Liver (tissue), 9 donors: ENCODE data around the gene ODF2. TPM values are rescaled to one million over a fixed set of nuclear protein-coding genes. Genes with fewer than 3 reads are reported as not detected.

Experiments
- DNase-seq: peaks from one replicate; pipeline ENCODE4 v3.0.0-alpha.2; 2017; ENCODE audit warnings: low spot score
- H3K27ac ChIP-seq, 2 donors: one replicate each; pipeline ENCODE4 v1.7.0; 2013; ENCODE audit warnings: inconsistent platforms in 2 of 2, low read length in 2 of 2, control low read depth in 1 of 2, low read depth in 1 of 2, mild to moderate bottlenecking in 1 of 2
- H3K27me3 ChIP-seq, 4 donors: one replicate each; pipeline versions ENCODE4 v1.6.1 to v1.7.0; 2013; ENCODE audit warnings: low read length in 3 of 4, inconsistent platforms in 1 of 4, mild to moderate bottlenecking in 1 of 4, moderate library complexity in 1 of 4; ENCODE audit not compliant: control insufficient read depth in 4 of 4, insufficient read depth in 4 of 4
- H3K36me3 ChIP-seq, 4 donors: one replicate each; pipeline versions ENCODE4 v1.6.1 to v1.7.0; 2013; ENCODE audit warnings: low read length in 3 of 4, mild to moderate bottlenecking in 3 of 4, low read depth in 1 of 4, moderate library complexity in 1 of 4; ENCODE audit not compliant: control insufficient read depth in 4 of 4, insufficient read depth in 3 of 4
- H3K4me1 ChIP-seq, 4 donors: one replicate each; pipeline versions ENCODE4 v1.6.1 to v1.7.0; 2013; ENCODE audit warnings: low read length in 3 of 4, mild to moderate bottlenecking in 3 of 4, moderate library complexity in 1 of 4; ENCODE audit not compliant: control insufficient read depth in 4 of 4, insufficient read depth in 4 of 4
- H3K4me3 ChIP-seq, 3 donors: one replicate each; pipeline versions ENCODE4 v1.6.1 to v1.7.0; 2013; ENCODE audit warnings: low read length in 3 of 3, control low read depth in 1 of 3, low read depth in 1 of 3, mild to moderate bottlenecking in 1 of 3
- H3K9ac ChIP-seq, 2 donors: one replicate each; pipeline ENCODE4 v1.7.0; 2013; ENCODE audit warnings: low read length in 2 of 2, mild to moderate bottlenecking in 2 of 2, moderate library complexity in 2 of 2, control low read depth in 1 of 2, low read depth in 1 of 2
- H3K9me3 ChIP-seq, 4 donors: one replicate each; pipeline versions ENCODE4 v1.6.1 to v1.7.0; 2013; ENCODE audit warnings: low read length in 3 of 4; ENCODE audit not compliant: control insufficient read depth in 4 of 4
- CTCF ChIP-seq: fragments of 150-350 bp; IDR thresholded peaks from 2 replicates; pipeline ENCODE4 v1.5.1; 2017; ENCODE audit warnings: improper control_type of control experiment, low read depth, low read length; ENCODE audit not compliant: missing input control
- EGR1 ChIP-seq, 2 donors: IDR thresholded peaks; 2 replicates each; pipeline ENCODE4 v1.6.1; 2016 to 2018; ENCODE audit warnings: antibody characterized with exemption in 2 of 2, low read depth in 2 of 2
- FOXA1 ChIP-seq: IDR thresholded peaks from 2 replicates; pipeline ENCODE4 v1.6.1; 2016; ENCODE audit warnings: antibody characterized with exemption
- GABPA ChIP-seq, 2 donors: IDR thresholded peaks in 1 of 2; conservative IDR thresholded peaks in 1 of 2; 2 replicates each; pipeline ENCODE4 v1.6.1; 2016; ENCODE audit warnings: antibody characterized with exemption in 2 of 2, mild to moderate bottlenecking in 1 of 2, moderate library complexity in 1 of 2
- HNF4A ChIP-seq, 2 donors: conservative IDR thresholded peaks; 2 replicates each; pipeline ENCODE4 v1.6.1; 2016; ENCODE audit warnings: antibody characterized with exemption in 2 of 2, mild to moderate bottlenecking in 2 of 2
- JUND ChIP-seq, 2 donors: IDR thresholded peaks; 2 replicates each; pipeline ENCODE4 v1.6.1; 2016; ENCODE audit warnings: antibody characterized with exemption in 2 of 2
- NR2F2 ChIP-seq: IDR thresholded peaks from 2 replicates; pipeline ENCODE4 v1.6.1; 2016; ENCODE audit warnings: antibody characterized with exemption
- REST ChIP-seq: IDR thresholded peaks from 2 replicates; pipeline ENCODE4 v1.6.1; 2016; ENCODE audit warnings: antibody characterized with exemption, mild to moderate bottlenecking
- SP1 ChIP-seq: IDR thresholded peaks from 2 replicates; pipeline ENCODE4 v1.6.1; 2018; ENCODE audit warnings: antibody characterized with exemption, mild to moderate bottlenecking
- YY1 ChIP-seq: IDR thresholded peaks from 2 replicates; pipeline ENCODE4 v1.6.1; 2016; ENCODE audit warnings: antibody characterized with exemption, mild to moderate bottlenecking
- ZBTB33 ChIP-seq: IDR thresholded peaks from 2 replicates; pipeline ENCODE4 v1.6.1; 2016; ENCODE audit warnings: antibody characterized with exemption
- WGBS: extraction: QIAGEN DNeasy Blood & Tissue Kit; methylation state at CpG from one replicate; pipeline ENCODE4 v1.1.7; 2013; 5-methylcytosine and 5-hydroxymethylcytosine counted together
- polyA plus RNA-seq, 2 donors: library from polyadenylated mRNA; stranded (reverse) in 1 of 2; unstranded in 1 of 2; fragments of 200-250 nt in 1 of 2; fragments of >200 nt in 1 of 2; fragmentation: Nextera tagmentation in 1 of 2; extraction: Ambion mirVana in 1 of 2; gene quantifications; one replicate each; pipeline versions ENCODE4 v1.2.1 to v1.2.3, GENCODE V29; 2013 to 2015
- total RNA-seq, 2 donors: library from RNA; depleted of rRNA; stranded (reverse); fragments of >200 nt; gene quantifications; one replicate each; pipeline ENCODE4 v1.2.3, GENCODE V29; 2014
- donor health status: healthy.
- donor health status: healthy.
- donor health status: healthy.
- donor health status: healthy.
- donor health status: healthy.

ODF2 gene
- total and polyA plus RNA-seq, 4 donors, result 5.7 to 21.8 (median 16.7) TPM

GRCh38 chr9:128415281-128415680, 40.5 kb upstream of the ODF2 start:
- no peaks in the 10 kb centered on the region for H3K36me3 ChIP-seq
- H3K27ac ChIP-seq, result no peak overlapping the region
- WGBS, result 62% methylated on average over 2 of the region's 2 CpGs
- H3K9ac ChIP-seq, result no peak overlapping the region
- no peak for DNase-seq
- H3K9me3 ChIP-seq, result no peaks in the 10 kb centered on the region
- H3K27me3 ChIP-seq, result peaks cover 0 to 7% (median 4%) of the 10 kb centered on the region in 4 donors
- TF ChIP-seq CTCF, result no peak
- no peak for TF ChIP-seq NR2F2
- no peak for TF ChIP-seq GABPA (IDR thresholded peaks at IDR 0.05 in 1 of 2, conservative IDR thresholded peaks at IDR 0.05 in 1 of 2)
- H3K4me1 ChIP-seq, result peaks cover 0 to 15% (median 6%) of the 10 kb centered on the region in 4 donors
- no peak overlapping the region for H3K4me3 ChIP-seq

GRCh38 chr9:128416014-128416413, 39.8 kb upstream of the ODF2 start:
- H3K27ac ChIP-seq, result no peak overlapping the region
- DNase-seq, result no peak
- WGBS, result 56% methylated on average over 6 of the region's 6 CpGs
- TF ChIP-seq HNF4A (conservative IDR thresholded peaks at IDR 0.05) (no peak), EGR1 (IDR thresholded peaks at IDR 0.05; ENCODE audit: low read depth in 2 of 2) (no peak), SP1 (no peak), JUND (IDR thresholded peaks at IDR 0.05) (no peak), FOXA1 (no peak), YY1 (no peak), GABPA (IDR thresholded peaks at IDR 0.05 in 1 of 2, conservative IDR thresholded peaks at IDR 0.05 in 1 of 2) (no peak), NR2F2 (no peak), ZBTB33 (no peak), REST (no peak)
- H3K4me3 ChIP-seq, result no peak overlapping the region
- peaks cover 0 to 7% (median 4%) of the 10 kb centered on the region in 4 donors for H3K27me3 ChIP-seq
- H3K9me3 ChIP-seq, result no peaks in the 10 kb centered on the region
- H3K36me3 ChIP-seq, result no peaks in the 10 kb centered on the region
- peaks cover 2 to 21% (median 11%) of the 10 kb centered on the region in 4 donors for H3K4me1 ChIP-seq
- H3K9ac ChIP-seq, result no peak overlapping the region
